BJ (cell line): ENCODE measurements around the gene DPP7. TPM values are rescaled to one million over a fixed set of nuclear protein-coding genes. Genes with fewer than 3 reads are reported as not detected.
A peak's percentile ranks its signal among the peaks of the same experiment; 100 is the strongest.
"Not testable (repeated sequence)": the region's sequence is repeated elsewhere in the genome, so short reads cannot be mapped to it uniquely, and the experiment has no call there.

Experiments used
- CTCF ChIA-PET: fragments of 350-600 bp; formaldehyde crosslinking; extraction: SDS; loops from one replicate; lab custom pipeline; 2021; ENCODE audit warnings: antibody characterized with exemption, inconsistent platforms; lab: Yijun Ruan, JAX
- POLR2A ChIA-PET: fragments of 300-600 bp; sonication (Branson Sonifier 250); formaldehyde crosslinking; extraction: SDS; loops from one replicate; lab custom pipeline; 2021; ENCODE audit warnings: antibody characterized with exemption; lab: Charles Lee
- DNase-seq: peaks from one replicate; pipeline ENCODE4 v3.0.0-alpha.2; 2011; ENCODE audit warnings: low read depth
- H3K27me3 ChIP-seq: 2 replicates; pipeline ENCODE4 v1.6.0; 2011; ENCODE audit warnings: low read length; ENCODE audit not compliant: control insufficient read depth, insufficient read depth
- H3K36me3 ChIP-seq: 2 replicates; pipeline ENCODE4 v1.5.1; 2011; ENCODE audit warnings: low read length; ENCODE audit not compliant: control insufficient read depth, insufficient read depth
- H3K4me3 ChIP-seq: 2 replicates; pipeline ENCODE4 v1.5.1; 2011; ENCODE audit warnings: low read depth, mild to moderate bottlenecking, control low read depth, low read length
- polyA plus RNA-seq: library from polyadenylated mRNA; depleted of rRNA; stranded (reverse); fragments of >200 nt; gene quantifications from 2 replicates; pipeline ENCODE4 v1.2.3, GENCODE V29; 2011
- TF ChIP-seq, protein P1 (sequence below): IDR thresholded peaks from 2 replicates; pipeline ENCODE4 v1.5.1; 2011; ENCODE audit warnings: low read depth, mild to moderate bottlenecking, control low read depth, inconsistent platforms, low read length, moderate library complexity; ENCODE audit not compliant: insufficient read depth

Gene DPP7
- polyA plus RNA-seq, 1 experiment = 94.4 TPM

DNA sequence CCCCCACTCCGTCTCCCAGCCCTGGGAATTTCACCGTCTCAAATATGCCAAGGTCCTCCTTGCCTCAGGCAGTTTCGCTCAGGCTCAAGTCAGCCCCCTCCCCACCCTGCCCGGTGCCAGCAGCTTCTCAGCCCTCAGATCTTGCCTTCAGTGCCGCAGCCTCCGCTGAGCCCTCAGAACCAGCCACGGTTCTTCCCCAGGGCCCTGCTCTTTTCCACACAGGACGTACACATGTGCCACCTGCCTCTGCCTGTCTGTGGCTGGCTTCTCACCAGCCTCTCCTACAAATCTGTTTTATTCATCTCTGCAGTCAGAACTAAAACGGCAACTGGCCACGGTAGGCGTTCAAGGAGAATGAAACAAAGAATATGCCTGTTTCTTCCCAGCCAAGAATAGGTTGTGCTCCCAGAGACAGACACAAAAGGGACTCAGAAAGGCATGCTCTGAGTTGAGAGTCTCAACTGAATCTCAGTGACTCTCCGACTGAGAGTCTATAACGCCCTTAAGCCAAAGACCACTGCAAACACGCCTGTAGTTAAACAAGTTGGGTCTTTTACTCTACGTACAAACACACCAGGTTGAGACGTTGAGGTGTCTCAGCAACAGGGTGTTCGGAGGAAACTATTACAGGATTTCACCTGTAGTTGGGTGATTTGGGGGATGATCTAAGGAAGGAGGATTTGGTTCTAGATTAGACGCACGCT is 13.8 kb upstream of the DPP7 start:
- Histone ChIP-seq H3K4me3 (peak overlapping the region; percentile 63), H3K36me3 (no peaks in the 10 kb centered on the region), H3K27me3 (no peaks in the 10 kb centered on the region)
- POLR2A ChIA-PET = interaction anchor here (0.9 kb wide), 1 partner anchor 112 kb away, joined by 3 read pairs; the partner anchor contains the start of gene TUBB4B
- no peak for DNase-seq
- CTCF ChIA-PET = interaction anchor here (1.4 to 2.1 kb wide), 2 partner anchors 99 to 112 kb away, joined by 4 to 6 read pairs; partner anchors contain the start of genes RNF224 and TUBB4B
- TF ChIP-seq, protein P1, sequence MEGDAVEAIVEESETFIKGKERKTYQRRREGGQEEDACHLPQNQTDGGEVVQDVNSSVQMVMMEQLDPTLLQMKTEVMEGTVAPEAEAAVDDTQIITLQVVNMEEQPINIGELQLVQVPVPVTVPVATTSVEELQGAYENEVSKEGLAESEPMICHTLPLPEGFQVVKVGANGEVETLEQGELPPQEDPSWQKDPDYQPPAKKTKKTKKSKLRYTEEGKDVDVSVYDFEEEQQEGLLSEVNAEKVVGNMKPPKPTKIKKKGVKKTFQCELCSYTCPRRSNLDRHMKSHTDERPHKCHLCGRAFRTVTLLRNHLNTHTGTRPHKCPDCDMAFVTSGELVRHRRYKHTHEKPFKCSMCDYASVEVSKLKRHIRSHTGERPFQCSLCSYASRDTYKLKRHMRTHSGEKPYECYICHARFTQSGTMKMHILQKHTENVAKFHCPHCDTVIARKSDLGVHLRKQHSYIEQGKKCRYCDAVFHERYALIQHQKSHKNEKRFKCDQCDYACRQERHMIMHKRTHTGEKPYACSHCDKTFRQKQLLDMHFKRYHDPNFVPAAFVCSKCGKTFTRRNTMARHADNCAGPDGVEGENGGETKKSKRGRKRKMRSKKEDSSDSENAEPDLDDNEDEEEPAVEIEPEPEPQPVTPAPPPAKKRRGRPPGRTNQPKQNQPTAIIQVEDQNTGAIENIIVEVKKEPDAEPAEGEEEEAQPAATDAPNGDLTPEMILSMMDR = no peak

DNA sequence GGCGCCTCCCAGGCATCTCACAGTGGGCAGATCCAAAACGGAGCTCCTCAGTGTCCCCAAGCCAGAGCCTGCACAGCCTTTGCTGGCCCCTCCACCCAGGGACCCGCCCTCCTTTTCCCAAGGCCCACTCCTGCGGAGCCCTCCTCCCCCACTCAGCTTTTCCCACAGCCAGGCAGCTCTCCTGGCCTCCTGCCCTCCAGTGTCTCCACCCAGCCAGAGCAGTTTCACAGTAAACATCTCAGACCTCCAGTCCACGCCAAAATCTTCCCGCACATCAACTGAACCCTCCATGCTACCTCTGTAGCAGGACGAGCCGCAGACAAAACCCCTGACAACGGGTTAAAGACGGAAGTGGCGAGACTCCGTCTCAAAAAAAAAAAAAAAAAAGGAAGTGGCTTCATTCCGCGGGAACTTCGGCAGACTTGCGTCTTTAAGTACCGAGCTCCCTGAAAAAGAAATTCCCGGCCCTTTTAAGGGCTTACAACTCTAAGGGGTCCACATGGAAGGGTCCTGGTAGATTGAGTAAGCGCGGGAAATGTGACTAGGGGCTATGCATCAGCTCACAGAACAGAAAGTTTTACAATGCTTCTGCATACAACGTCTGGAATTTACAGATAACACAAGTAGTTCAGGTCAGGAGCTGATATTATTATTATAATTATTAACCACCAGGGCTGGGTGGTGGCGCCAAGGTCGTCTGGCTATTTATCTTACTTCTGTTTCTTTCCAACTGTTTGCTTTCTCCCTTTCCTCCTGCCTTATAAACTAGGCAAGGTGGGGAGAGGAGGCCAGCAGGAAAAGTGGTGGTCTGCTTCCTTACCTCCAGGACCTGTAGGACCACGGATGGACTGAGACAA is 13.0 kb upstream of the DPP7 start:
- ChIA-PET CTCF (interaction anchor here (2.1 kb wide), 1 partner anchor 99 kb away, joined by 6 read pairs; the partner anchor contains the start of gene RNF224), POLR2A (interaction anchor here (0.9 kb wide), 1 partner anchor 113 kb away, joined by 3 read pairs; the partner anchor contains the start of gene TUBB4B)
- H3K4me3 ChIP-seq = no peak overlapping the region
- H3K36me3 ChIP-seq = no peaks in the 10 kb centered on the region
- TF ChIP-seq, protein P1 = no peak
- H3K27me3 ChIP-seq = no peaks in the 10 kb centered on the region
- DNase-seq = no peak

DNA sequence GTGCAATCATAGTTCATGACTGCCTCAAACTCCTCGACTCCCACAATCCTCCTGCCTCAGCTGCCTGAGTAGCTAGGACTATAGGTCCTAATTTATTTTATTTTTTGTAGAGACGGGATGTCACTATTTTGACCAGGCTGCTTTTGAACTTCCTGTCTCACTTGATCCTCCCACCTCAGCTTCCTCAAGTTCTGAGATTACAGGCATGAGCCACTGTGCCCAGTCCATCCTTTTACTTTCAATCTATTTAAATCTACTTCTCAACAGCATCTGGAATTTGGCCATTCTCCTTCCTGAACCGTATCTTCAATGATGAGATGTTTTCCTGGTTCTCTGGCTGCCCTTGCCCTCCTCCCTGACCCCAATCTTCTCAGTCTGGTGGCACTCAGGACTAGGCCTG is 12.3 kb upstream of the DPP7 start:
- CTCF ChIA-PET = interaction anchor here (1.0 to 2.1 kb wide), 2 partner anchors 48 to 100 kb away, joined by 3 to 6 read pairs; partner anchors contain the start of gene RNF224
- POLR2A ChIA-PET = no interaction called here
- Histone ChIP-seq H3K27me3 (no peaks in the 10 kb centered on the region), H3K36me3 (no peaks in the 10 kb centered on the region), H3K4me3 (no peak overlapping the region)
- TF ChIP-seq, protein P1 = no peak
- DNase-seq = no peak

DNA sequence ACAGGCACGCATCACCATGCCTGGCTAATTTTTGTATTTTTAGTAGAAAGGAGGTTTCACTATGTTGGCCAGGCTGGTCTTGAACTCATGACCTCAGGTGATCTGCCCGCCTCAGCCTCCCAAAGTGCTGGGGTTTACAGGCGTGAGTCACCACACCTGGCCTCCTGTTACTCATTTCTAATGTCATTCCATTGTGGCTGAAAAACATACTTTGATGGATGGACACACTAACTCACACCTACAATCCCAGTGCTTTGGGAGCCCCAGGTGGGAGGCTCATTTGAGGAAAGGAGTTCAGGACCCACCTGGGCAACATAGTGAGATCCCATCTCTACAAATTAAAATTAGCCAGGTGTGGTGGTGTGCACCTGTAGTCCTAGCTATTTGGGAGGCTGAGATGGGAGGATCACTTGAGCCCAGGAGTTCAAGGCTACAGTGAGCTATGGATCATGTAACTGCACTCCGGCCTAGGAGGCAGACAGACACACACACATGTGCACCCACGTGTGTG is 9.5 kb upstream of the DPP7 start:
- H3K27me3 ChIP-seq, DNase-seq, H3K36me3 ChIP-seq, CTCF ChIA-PET, POLR2A ChIA-PET, H3K4me3 ChIP-seq: not testable (repeated sequence)

DNA sequence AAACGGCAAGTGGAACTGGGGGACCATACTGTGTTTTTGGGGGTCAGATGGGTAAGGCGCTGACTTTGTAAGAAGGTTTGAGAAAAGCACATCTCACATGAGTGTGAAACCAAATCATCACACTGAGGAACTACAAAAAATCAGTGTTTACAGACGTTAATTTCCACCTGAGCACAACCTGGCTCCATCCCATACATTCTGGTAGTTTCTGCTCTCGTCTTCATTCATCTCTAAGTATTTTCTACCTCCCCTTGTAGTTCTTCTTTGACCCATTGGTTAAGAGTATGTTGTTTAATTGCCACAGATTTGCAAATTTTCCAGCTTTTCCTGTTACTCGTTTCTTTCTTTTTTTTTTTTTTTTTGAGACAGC is 8.9 kb upstream of the DPP7 start:
- no peak for DNase-seq
- ChIA-PET CTCF (interaction anchor here (1.0 kb wide), 1 partner anchor 18 kb away, joined by 3 read pairs; no protein-coding TSS in a partner anchor), POLR2A (no interaction called here)
- Histone ChIP-seq H3K36me3 (no peaks in the 10 kb centered on the region), H3K4me3 (no peak overlapping the region), H3K27me3 (no peaks in the 10 kb centered on the region)
- TF ChIP-seq, protein P1 = no peak

DNA sequence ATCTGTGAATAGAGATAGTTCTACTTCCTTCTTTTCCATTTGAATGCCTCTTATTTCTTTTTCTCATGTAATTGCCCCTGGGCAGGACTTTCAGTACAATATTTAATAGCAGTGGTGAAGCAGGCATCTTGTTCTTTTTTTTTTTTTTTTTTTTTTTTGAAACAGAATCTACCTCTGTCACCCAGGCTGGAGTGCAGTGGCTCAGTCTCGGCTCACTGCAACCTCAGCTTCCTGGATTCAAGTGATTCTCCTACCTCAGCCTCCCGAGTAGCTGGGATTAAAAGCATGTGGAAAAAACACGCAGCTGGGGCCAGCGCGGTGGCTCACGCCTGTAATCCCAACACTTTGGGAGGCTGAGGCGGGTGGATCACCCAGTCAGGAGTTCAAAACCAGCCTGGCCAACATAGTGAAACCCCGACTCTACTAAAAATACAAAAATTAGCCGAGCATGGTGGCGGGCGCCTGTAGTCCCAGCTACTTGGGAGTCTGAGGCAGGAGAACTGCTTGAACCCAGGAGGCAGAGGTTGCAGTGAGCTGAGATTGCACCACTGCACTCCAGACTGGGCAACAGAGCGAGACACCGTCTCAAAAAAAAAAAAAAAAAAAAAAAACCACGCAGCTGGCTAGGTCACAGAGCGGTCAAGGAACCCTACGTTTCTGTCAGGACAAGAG is 8.4 kb upstream of the DPP7 start:
- H3K36me3 ChIP-seq, H3K27me3 ChIP-seq, DNase-seq, POLR2A ChIA-PET, H3K4me3 ChIP-seq: not testable (repeated sequence)
- CTCF ChIA-PET = interaction anchor here (1.0 kb wide), 2 partner anchors 18 to 104 kb away, joined by 3 to 4 read pairs; partner anchors contain the start of gene RNF224

DNA sequence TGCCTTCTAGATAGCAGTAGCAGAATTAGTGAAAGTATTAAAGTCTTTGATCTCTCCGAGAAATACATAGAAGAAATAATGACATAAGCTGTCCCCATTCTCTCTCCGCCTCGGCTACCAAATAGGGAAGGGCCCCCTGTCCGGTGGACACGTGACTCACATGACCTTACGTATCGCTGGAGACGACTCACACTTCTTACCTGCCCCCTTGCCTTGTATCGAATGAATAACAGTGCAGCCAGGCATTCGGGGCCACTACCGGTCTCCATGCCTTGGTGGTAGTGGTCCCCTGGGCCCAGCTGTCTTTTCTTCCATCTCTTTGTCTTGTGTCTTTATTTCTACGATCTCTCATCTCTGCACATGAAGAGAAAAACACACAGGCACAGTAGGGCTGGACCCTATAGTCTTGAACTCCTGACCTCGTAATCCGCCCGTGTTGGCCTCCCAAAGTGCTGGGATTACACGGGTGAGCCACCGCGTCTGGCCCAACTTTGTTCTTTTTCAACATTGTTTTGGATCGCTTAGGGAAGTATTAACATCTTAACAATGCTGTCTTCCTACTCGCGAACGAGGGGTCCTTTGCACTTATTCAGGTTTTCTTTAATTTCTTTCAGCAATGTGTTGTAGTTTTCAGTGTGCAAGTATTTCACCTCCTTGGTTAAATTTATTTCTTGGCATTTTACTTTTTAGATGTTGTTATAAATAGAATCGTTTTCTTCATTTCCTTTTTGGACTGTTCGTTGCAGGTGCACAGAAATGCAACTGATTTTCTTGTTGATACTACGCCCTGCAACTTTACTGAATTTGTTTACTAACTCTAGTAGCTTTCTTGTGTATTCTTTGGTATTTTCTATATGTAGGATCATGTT is 7.6 kb upstream of the DPP7 start:
- H3K4me3 ChIP-seq, H3K27me3 ChIP-seq, POLR2A ChIA-PET, DNase-seq, H3K36me3 ChIP-seq: not testable (repeated sequence)
- CTCF ChIA-PET = interaction anchor here (0.8 to 1.0 kb wide), 3 partner anchors 19 to 105 kb away, joined by 3 to 6 read pairs (median 4); partner anchors contain the start of gene RNF224
